Stimulated activated CD4-positive, alpha-beta T cell treated with anti-CD3 and anti-CD28 coated beads, Interleukin-1b, Interleukin-23, amount 100 ng/mL, for 4 hours (primary cell): Measurements from ENCODE around the gene DYNC1LI1.

ENCODE experiments used
- DNase-seq, 2 donors: peaks; one replicate each; pipeline ENCODE4 v3.0.0-alpha.2; 2020; ENCODE audit warnings: low read depth in 2 of 2

The DYNC1LI1 gene

GRCh38 chr3:32492684-32493436 lies 77.8 kb downstream of the DYNC1LI1 start:
- DNase-seq = no peak

GRCh38 chr3:32488474-32489008 lies 82.1 kb downstream of the DYNC1LI1 start:
- DNase-seq = no peak

DNA sequence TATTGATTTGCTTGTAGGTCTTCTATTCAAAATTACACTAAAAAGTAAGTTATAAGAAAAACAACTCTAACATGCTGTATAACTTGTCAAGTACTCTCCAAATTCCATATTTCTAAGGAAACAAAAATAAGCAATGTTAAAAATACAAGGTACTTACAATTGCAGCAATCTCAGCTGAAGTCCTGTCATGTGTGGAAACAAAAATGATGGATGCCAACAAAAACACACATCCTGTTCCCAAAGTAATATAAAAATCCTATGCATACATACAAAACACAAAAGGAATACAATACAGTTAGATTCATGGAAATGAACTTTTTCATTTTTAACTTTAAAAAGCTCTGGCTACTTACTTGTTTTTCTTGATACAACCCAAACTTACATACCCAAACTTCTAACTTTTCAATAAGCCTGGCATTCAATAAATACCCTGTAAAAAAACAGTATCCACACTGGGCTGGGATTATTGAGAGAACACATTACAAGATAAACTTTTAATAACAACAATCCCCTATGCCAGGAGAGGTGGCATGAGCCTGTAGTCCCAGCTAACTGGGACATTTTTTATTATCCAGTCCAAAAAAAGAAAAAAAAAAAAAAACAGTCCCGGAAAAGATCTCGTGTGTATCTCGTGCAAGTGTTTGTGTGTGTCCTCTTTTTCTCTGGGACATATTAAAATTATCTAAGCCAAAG lies 82.7 kb downstream of the DYNC1LI1 start:
- DNase-seq = no peak

- DNase-seq = no peak
Measured at GRCh38 chr3:32484436-32484835, 86.2 kb downstream of the DYNC1LI1 start.

GRCh38 chr3:32483772-32484171 lies 86.9 kb downstream of the DYNC1LI1 start:
- DNase-seq = no peak

DNA sequence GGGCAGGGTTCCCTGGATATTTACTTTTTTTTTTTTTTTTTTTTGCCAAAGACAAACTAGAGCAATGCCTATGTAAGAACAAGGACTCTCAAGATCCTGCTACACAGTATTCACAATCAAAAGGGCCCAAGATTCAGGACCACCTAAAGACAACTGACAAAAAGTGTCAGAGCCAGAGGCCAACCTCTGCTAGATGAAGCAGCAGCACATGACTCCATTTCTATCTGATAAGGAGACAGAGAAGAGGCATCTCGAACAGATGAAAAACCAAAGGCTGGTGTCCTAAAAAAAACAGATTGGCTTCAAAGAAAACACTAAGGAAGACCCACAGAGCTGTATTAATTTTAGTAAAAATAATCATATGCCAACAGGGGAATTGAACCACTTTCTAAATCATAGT lies 88.0 kb downstream of the DYNC1LI1 start:
- no peak for DNase-seq

DNA sequence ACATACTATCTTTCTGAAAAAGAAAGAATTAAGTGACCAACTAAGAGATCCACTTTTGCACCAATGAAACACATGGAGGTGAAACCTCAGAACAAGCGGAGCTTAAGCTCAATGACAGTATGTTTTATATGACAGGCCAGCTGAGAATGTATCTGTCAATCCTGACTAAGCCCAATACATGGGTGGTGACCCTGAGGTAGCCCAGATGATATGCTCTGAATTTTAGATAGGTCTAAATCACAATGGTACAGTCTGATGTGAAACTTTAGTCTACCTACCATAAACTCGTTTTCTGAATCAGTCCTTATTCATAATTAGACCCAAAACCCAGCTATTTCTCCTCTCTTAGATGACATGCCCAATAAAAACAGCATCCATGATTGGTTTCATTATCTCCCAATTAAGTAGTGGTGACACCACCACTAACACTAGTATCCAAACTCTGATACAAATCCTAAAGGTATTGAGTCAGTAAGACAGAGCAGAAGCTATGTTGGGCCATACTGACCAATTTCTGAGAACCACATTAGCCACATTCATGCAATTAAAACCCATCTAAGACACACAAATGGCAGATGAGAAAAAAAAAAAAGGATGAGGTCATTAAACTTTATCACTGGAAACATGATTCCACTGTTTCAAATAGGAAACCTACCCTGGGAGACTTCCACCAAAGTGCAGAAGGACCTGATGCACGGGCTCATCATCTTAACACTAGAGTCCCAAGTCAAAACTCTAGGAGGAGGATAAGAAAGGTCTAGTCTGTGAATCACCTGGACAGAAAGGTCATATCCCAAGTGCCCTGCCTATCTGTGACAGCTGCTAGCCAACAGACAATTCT lies 88.6 kb downstream of the DYNC1LI1 start:
- DNase-seq = no peak

DNA sequence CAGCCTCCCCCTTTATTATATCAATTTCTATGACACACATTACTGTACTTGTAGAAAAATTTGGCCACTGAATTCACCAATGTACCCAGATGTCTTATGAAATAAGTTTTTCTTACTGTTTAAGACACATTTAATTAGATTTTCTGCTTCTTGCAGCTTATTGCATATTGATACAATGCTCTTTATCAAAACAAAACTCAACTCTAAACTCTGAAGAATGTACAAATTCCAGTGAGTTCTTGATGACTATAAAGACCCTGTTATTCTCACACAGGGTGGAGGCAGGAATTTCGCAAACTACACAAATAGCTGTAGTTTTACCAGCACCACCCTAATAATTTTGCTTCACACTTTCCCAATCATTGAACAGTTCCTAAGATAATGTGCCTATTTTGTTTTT lies 90.1 kb downstream of the DYNC1LI1 start:
- DNase-seq = no peak
